GM18867 (cell line): Measurements from ENCODE around the gene CCDC97.

Source experiments
- ATAC-seq: cut with Tn5 transposase; IDR thresholded peaks from one replicate; pipeline ENCODE4 v1.9.1; 2021; ENCODE audit warnings: mild to moderate bottlenecking, moderate library complexity; ENCODE audit not compliant: unreplicated experiment

Gene CCDC97

GRCh38 chr19:41297628-41298347 is 12.2 kb upstream of the CCDC97 start:
- peak; percentile 85 for ATAC-seq

GRCh38 chr19:41298348-41298964 is 11.5 kb upstream of the CCDC97 start:
- ATAC-seq, result no peak

- ATAC-seq, result no peak
These were observed 10.8 kb upstream of the CCDC97 start for GRCh38 chr19:41299046-41299754.

- ATAC-seq, result no peak
These were observed 10.2 kb upstream of the CCDC97 start for GRCh38 chr19:41299755-41300089.

- no peak for ATAC-seq
These were observed 9.4 kb upstream of the CCDC97 start for GRCh38 chr19:41300555-41300954.

- ATAC-seq, result peak; percentile 44
These were observed 7.2 kb upstream of the CCDC97 start for GRCh38 chr19:41302624-41303351.

- ATAC-seq, result no peak
These were observed 6.0 kb upstream of the CCDC97 start for GRCh38 chr19:41303954-41304353.

GRCh38 chr19:41304706-41305483 is 5.1 kb upstream of the CCDC97 start:
- ATAC-seq, result no peak

GRCh38 chr19:41305927-41306793 is 3.8 kb upstream of the CCDC97 start:
- no peak for ATAC-seq

- no peak for ATAC-seq
These were observed 2.7 kb upstream of the CCDC97 start for GRCh38 chr19:41307090-41307875.

- ATAC-seq, result no peak
These were observed 2.0 kb upstream of the CCDC97 start for GRCh38 chr19:41307954-41308449.

GRCh38 chr19:41308450-41309179 is 1.4 kb upstream of the CCDC97 start:
- peak; percentile 35 for ATAC-seq

- no peak for ATAC-seq
These were observed 566 bp upstream of the CCDC97 start for GRCh38 chr19:41309180-41310032.

GRCh38 chr19:41311072-41311471 is 1.1 kb downstream of the CCDC97 start:
- ATAC-seq, result no peak

- ATAC-seq, result no peak
These were observed 1.6 kb downstream of the CCDC97 start for GRCh38 chr19:41311613-41312012.

GRCh38 chr19:41316306-41316920 is 6.4 kb downstream of the CCDC97 start:
- ATAC-seq, result no peak
